Adrenal gland (tissue), 5 donors: ENCODE measurements around the gene CASP9.
"Not testable (repeated sequence)": the region's sequence is repeated elsewhere in the genome, so short reads cannot be mapped to it uniquely, and the experiment has no call there.

ENCODE experiments used
- CTCF ChIP-seq, 6 experiments: fragments of 450-650 bp in 4 of 6; fragments of 200-600 bp in 2 of 6; sonication (generic) in 1 of 6; IDR thresholded peaks; 1 replicate in 5 of 6; 2 replicates in 1 of 6; pipeline versions ENCODE4 v1.5.1 to v1.8.0; 2016 to 2021; ENCODE audit warnings: antibody characterized with exemption in 6 of 6, mild to moderate bottlenecking in 2 of 6, moderate library complexity in 1 of 6
- POLR2A ChIP-seq, 2 donors: fragments of 450-650 bp; IDR thresholded peaks; one replicate each; pipeline ENCODE4 v1.6.1; 2017; ENCODE audit warnings: antibody characterized with exemption in 2 of 2, mild to moderate bottlenecking in 2 of 2, moderate library complexity in 1 of 2
- donor health status: DM: no; HTN: no; CAD: no.

GRCh38 chr1:15521206-15521906 is 2.7 kb downstream of the CASP9 start:
- not testable (repeated sequence) for TF ChIP-seq CTCF, POLR2A (IDR thresholded peaks at IDR 0.05)
